ENCODE results near the gene STON1. TPM values are rescaled to one million over a fixed set of nuclear protein-coding genes. Genes with fewer than 3 reads are reported as not detected.

STON1 gene
- total RNA-seq, 4 donors from 2014 or later: 36.2 to 113 (median 61.5) TPM

- TF ChIP-seq CTCF (IDR thresholded peaks at IDR 0.05; ENCODE audit: low read depth): no peak
Observed at GRCh38 chr2:48562281-48562680, 32.3 kb downstream of the STON1 start.

- TF ChIP-seq CTCF (IDR thresholded peaks at IDR 0.05; ENCODE audit: low read depth): no peak
Observed at GRCh38 chr2:48566592-48567310, 36.8 kb downstream of the STON1 start.

GRCh38 chr2:48567671-48568070 lies 37.7 kb downstream of the STON1 start:
- no peak for TF ChIP-seq CTCF (IDR thresholded peaks at IDR 0.05; ENCODE audit: low read depth)

GRCh38 chr2:48568547-48568946 lies 38.6 kb downstream of the STON1 start:
- no peak for TF ChIP-seq CTCF (IDR thresholded peaks at IDR 0.05; ENCODE audit: low read depth)

GRCh38 chr2:48569433-48569832 lies 39.5 kb downstream of the STON1 start:
- no peak for TF ChIP-seq CTCF (IDR thresholded peaks at IDR 0.05; ENCODE audit: low read depth)

GRCh38 chr2:48572816-48573215 lies 42.9 kb downstream of the STON1 start:
- TF ChIP-seq CTCF (IDR thresholded peaks at IDR 0.05; ENCODE audit: low read depth): no peak

- TF ChIP-seq CTCF (IDR thresholded peaks at IDR 0.05; ENCODE audit: low read depth): no peak
Observed at GRCh38 chr2:48574353-48575287, 44.7 kb downstream of the STON1 start.
